Right lobe of liver (tissue), 6 donors: ENCODE measurements around the gene LGALS13. TPM values are rescaled to one million over a fixed set of nuclear protein-coding genes. Genes with fewer than 3 reads are reported as not detected.

ENCODE experiments used
- ATAC-seq, 4 donors: fragments of 200-7000 bp; cut with Tn5 transposase; one replicate each; pipeline ENCODE4 v1.9.1; 2020; ENCODE audit warnings: mild to moderate bottlenecking in 4 of 4, moderate library complexity in 4 of 4
- DNase-seq, 3 donors: peaks; one replicate each; pipeline ENCODE4 v3.0.0-alpha.2; 2020
- H3K27ac ChIP-seq, 3 donors: fragments of 200-600 bp; one replicate each; pipeline ENCODE4 v1.8.0; 2022
- H3K27me3 ChIP-seq, 2 donors: fragments of 200-600 bp; one replicate each; pipeline ENCODE4 v1.8.0; 2022
- H3K36me3 ChIP-seq, 4 donors: fragments of 200-600 bp; sonication (generic) in 1 of 4; one replicate each; pipeline versions ENCODE4 v1.5.1 to v1.8.0; 2017 to 2022; ENCODE audit warnings: control low read depth in 1 of 4
- H3K4me1 ChIP-seq, 4 donors: fragments of 200-600 bp; sonication (generic) in 1 of 4; one replicate each; pipeline versions ENCODE4 v1.5.1 to v1.8.0; 2017 to 2022; ENCODE audit warnings: control low read depth in 1 of 4
- H3K4me3 ChIP-seq, 3 donors: fragments of 200-600 bp; one replicate each; pipeline ENCODE4 v1.8.0; 2022
- H3K9me3 ChIP-seq, 4 donors: fragments of 200-600 bp; sonication (generic) in 1 of 4; one replicate each; pipeline versions ENCODE4 v1.5.1 to v1.8.0; 2017 to 2022; ENCODE audit warnings: control low read depth in 1 of 4
- POLR2A ChIP-seq: fragments of 450-650 bp; IDR thresholded peaks from one replicate; pipeline ENCODE4 v1.6.1; 2017; ENCODE audit warnings: antibody characterized with exemption, mild to moderate bottlenecking
- WGBS: methylation state at CpG from one replicate; pipeline ENCODE4 v1.1.6; 2018; ENCODE audit warnings: low coverage, low lambda C conversion rate; ENCODE audit not compliant: insufficient coverage; ENCODE audit errors: missing lambda C conversion rate; 5-methylcytosine and 5-hydroxymethylcytosine counted together
- intact Hi-C, 2 donors: fragments of 100-400 bp; cut with DNase I; formaldehyde crosslinking; loops; one replicate each; pipeline versions ENCODE4 v1.11.2 to v1.14.1; 2022
- total RNA-seq, 6 experiments: library from RNA; depleted of rRNA in 2 of 6; stranded (reverse); fragments of >200 nt in 2 of 6; fragmentation: NEBNext Ultra II Directional in 3 of 6; extraction: Animal tissue kit (Norgen Biotek cat#: 25700) in 3 of 6; gene quantifications; one replicate each; pipeline versions ENCODE4 v1.1.0 to v1.2.4, GENCODE V29; 2016 to 2023
- TF ChIP-seq, protein P1 (sequence below), 4 donors: fragments of 200-600 bp in 3 of 4; fragments of 450-650 bp in 1 of 4; IDR thresholded peaks; one replicate each; pipeline versions ENCODE4 v1.5.1 to v1.8.0; 2016 to 2022; ENCODE audit warnings: antibody characterized with exemption in 4 of 4, mild to moderate bottlenecking in 2 of 4
- donor health status: DM: no; HTN: yes; CAD: no.
- donor health status: DM: no; HTN: no; CAD: no.
- donor health status: DM: no; HTN: no; CAD: no.
- donor health status: DM: no; HTN: yes; CAD: no.
- donor health status: DM: no; HTN: yes; CAD: no.

LGALS13 gene
- total RNA-seq, 6 experiments from 2014 or later: not detected

DNA sequence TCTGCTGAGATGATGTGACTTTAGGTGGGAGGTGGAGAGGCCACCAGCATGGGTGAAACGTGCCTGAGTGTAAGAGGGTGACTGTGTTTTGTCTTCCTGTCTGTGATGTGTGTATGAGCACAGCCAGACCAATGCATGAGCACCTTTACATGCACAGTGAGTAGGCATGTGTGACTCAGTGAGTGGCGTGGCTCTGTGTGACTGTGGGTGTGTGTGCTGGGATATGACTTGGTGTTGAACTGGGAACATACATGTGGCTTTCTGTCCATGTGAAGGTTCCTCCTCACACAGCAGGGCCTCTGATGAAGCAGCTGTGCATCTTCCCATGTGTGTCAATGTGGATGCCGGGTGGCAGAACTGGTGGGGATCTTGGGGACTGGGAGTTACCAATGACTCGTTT, 19.9 kb upstream of the LGALS13 start:
- H3K27ac ChIP-seq: no peak overlapping the region
- ATAC-seq (no peak), DNase-seq (no peak)
- intact Hi-C loops: no loop called here
- H3K4me1 ChIP-seq: no peaks in the 10 kb centered on the region
- H3K4me3 ChIP-seq: no peak overlapping the region
- no peaks in the 10 kb centered on the region for H3K27me3 ChIP-seq
- no peaks in the 10 kb centered on the region for H3K9me3 ChIP-seq
- no peaks in the 10 kb centered on the region for H3K36me3 ChIP-seq
- WGBS: 33% methylated on average over 4 of the region's 4 CpGs
- TF ChIP-seq POLR2A: no peak
- TF ChIP-seq, protein P1, sequence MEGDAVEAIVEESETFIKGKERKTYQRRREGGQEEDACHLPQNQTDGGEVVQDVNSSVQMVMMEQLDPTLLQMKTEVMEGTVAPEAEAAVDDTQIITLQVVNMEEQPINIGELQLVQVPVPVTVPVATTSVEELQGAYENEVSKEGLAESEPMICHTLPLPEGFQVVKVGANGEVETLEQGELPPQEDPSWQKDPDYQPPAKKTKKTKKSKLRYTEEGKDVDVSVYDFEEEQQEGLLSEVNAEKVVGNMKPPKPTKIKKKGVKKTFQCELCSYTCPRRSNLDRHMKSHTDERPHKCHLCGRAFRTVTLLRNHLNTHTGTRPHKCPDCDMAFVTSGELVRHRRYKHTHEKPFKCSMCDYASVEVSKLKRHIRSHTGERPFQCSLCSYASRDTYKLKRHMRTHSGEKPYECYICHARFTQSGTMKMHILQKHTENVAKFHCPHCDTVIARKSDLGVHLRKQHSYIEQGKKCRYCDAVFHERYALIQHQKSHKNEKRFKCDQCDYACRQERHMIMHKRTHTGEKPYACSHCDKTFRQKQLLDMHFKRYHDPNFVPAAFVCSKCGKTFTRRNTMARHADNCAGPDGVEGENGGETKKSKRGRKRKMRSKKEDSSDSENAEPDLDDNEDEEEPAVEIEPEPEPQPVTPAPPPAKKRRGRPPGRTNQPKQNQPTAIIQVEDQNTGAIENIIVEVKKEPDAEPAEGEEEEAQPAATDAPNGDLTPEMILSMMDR (IDR thresholded peaks at IDR 0.05): no peak

DNA sequence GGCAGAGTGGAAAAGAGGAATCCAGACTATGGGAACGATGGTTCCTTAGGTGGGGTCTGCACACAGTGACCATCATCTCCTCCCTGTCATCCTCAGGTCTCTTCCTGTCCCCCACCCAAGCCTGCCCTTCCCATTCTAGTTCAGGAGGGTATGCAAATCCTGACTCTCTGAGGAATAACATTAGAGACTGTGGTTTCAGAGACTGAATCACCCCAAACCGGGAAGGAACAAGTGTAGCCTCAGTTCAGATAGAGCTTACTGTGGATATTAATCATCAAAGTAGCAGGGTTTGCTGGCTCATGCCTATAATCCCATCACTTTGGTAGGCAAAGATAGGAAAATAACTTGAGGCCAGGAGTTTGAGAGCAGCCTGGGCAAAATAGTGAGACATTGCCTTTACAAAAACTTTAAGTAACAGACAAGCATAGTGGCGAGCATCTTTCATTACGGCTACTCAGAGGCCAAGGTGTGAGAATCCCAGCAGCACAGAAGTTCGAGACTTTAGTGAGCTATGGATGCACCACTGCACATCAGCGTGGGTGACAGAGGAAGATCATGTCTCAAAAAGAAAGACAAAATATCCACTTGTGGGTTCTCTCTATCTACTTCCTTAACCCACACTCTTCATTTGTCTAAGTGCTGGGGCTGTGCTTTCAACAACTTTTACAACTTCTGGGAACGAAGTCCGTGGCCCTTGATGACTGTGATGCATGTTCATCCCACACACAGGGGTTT, 19.3 kb upstream of the LGALS13 start:
- intact Hi-C loops: no loop called here
- no peaks in the 10 kb centered on the region for H3K4me1 ChIP-seq
- no peak overlapping the region for H3K27ac ChIP-seq
- no peaks in the 10 kb centered on the region for H3K36me3 ChIP-seq
- no peak overlapping the region for H3K4me3 ChIP-seq
- DNase-seq (no peak), ATAC-seq (no peak)
- no peaks in the 10 kb centered on the region for H3K27me3 ChIP-seq
- TF ChIP-seq, protein P1 (IDR thresholded peaks at IDR 0.05): no peak
- no peak for TF ChIP-seq POLR2A
- no peaks in the 10 kb centered on the region for H3K9me3 ChIP-seq
- WGBS: 25% methylated on average over 7 of the region's 8 CpGs

DNA sequence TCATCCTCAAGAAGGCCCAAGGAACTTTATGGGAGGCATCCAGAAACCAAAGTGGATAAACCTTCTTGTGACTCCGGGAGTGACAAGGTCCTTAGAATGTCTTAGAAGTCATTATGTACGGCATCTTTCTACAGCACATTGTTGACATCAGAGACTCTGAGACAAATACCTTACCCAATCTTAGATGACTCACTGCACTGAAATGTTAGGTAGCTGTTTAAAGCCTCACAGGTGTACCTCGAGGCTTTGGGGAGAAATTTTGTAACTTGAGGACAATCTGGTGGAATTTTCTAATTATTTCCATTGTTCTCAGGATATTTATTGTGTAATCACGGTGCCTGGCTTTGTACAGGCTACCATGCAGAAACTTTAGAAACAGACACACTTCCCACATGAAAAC, 14.8 kb upstream of the LGALS13 start:
- Histone ChIP-seq H3K4me1 (no peaks in the 10 kb centered on the region), H3K4me3 (no peak overlapping the region), H3K9me3 (no peaks in the 10 kb centered on the region), H3K27me3 (no peaks in the 10 kb centered on the region), H3K36me3 (no peaks in the 10 kb centered on the region), H3K27ac (no peak overlapping the region)
- TF ChIP-seq, protein P1 (IDR thresholded peaks at IDR 0.05): no peak
- DNase-seq (no peak), ATAC-seq (no peak)
- intact Hi-C loops: no loop called here
- 43% methylated on average over 3 of the region's 4 CpGs for WGBS

DNA sequence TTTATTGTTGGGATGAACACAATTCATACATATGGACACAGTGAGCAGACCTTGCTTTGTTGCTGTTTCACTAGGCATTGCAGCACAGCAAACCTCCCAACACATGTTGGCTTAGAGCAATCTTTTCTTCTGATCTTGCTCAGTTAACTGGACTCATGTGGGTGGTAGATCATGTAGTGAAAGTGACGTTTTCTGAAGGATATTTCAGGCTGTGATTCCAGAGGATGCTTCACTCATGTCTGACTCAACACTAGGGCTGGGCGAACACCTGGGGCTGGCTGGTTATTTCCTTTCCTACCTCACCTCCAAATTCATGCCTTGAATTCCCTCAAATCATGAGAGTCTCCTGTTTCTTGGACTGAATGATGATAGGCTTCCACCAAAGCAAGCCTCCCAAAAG, 14.3 kb upstream of the LGALS13 start:
- no peak for ATAC-seq
- Histone ChIP-seq H3K4me3 (no peak overlapping the region), H3K9me3 (no peaks in the 10 kb centered on the region), H3K36me3 (no peaks in the 10 kb centered on the region), H3K27me3 (no peaks in the 10 kb centered on the region), H3K27ac (no peak overlapping the region), H3K4me1 (no peaks in the 10 kb centered on the region)
- DNase-seq: no peak
- intact Hi-C loops: no loop called here
- TF ChIP-seq POLR2A: no peak
- TF ChIP-seq, protein P1 (IDR thresholded peaks at IDR 0.05): no peak
- 21% methylated on average over 2 of the region's 2 CpGs for WGBS

DNA sequence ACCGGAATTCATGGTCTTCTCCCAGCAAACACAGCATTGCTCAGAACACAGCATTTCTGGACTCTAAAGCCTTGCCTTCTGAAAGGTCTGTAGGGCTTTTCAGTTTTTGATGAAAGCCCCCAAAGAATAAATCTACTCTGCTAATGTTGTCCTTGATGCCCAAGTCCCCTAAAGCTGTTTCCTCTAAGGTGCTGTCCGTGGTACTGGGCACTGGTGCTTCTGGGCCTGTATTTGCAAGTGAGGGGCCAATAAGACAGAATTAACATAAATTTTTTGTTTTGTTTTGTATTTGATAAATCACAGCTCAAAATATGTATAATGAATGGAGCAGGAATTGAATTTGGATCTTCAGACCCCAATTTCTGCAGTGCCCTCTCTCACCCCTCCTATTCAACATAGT, 12.1 kb upstream of the LGALS13 start:
- Histone ChIP-seq H3K9me3 (no peaks in the 10 kb centered on the region), H3K27me3 (no peaks in the 10 kb centered on the region), H3K4me3 (no peak overlapping the region), H3K27ac (no peak overlapping the region), H3K4me1 (no peaks in the 10 kb centered on the region), H3K36me3 (no peaks in the 10 kb centered on the region)
- intact Hi-C loops: no loop called here
- no peak for DNase-seq
- ATAC-seq: no peak
- 23% methylated on average over 2 of the region's 2 CpGs for WGBS
- TF ChIP-seq, protein P1 (IDR thresholded peaks at IDR 0.05): no peak
- no peak for TF ChIP-seq POLR2A
